GM12878 (cell line): ENCODE results near the gene HCRT. TPM values are rescaled to one million over a fixed set of nuclear protein-coding genes. Genes with fewer than 3 reads are reported as not detected.

Experiments
- ATAC-seq: fragments of 200-7000 bp; cut with Tn5 transposase; 3 replicates; pipeline ENCODE4 v1.9.1; 2020; ENCODE audit warnings: mild to moderate bottlenecking, moderate library complexity
- BruUV-seq: library from RNA; stranded (reverse); fragments of 400-500 nt; replicated peaks from 2 replicates; lab custom pipeline; 2021; lab: Mats Ljungman, UMichigan
- CTCF ChIA-PET: fragments of 300-600 bp; sonication (Branson Sonifier 250); formaldehyde crosslinking; extraction: SDS; loops from one replicate; lab custom pipeline; 2021; ENCODE audit warnings: inconsistent platforms; lab: Yijun Ruan, JAX
- POLR2A ChIA-PET: fragments of 350-600 bp; formaldehyde crosslinking; extraction: SDS; loops from one replicate; lab custom pipeline; 2021; ENCODE audit warnings: inconsistent platforms; lab: Charles Lee
- RAD21 ChIA-PET: fragments of 300-600 bp; sonication (Branson Sonifier 250); formaldehyde crosslinking; loops from one replicate; lab custom pipeline; 2023; ENCODE audit warnings: antibody characterized with exemption; ENCODE audit not compliant: unreplicated experiment; lab: Charles Lee
- SMC1A ChIA-PET: fragments of 300-600 bp; sonication (Branson Sonifier 250); formaldehyde crosslinking; loops from one replicate; lab custom pipeline; 2023; ENCODE audit not compliant: unreplicated experiment, uncharacterized antibody; lab: Charles Lee
- DNase-seq: peaks from one replicate; pipeline ENCODE4 v3.0.0-alpha.2; 2011; ENCODE audit warnings: low read depth, low spot score
- FAIRE-seq: peaks from 3 replicates; lab custom pipeline; 2011; peaks lifted over from hg19 to GRCh38; lab: Jason Lieb, UNC
- H2AFZ ChIP-seq: 2 replicates; pipeline ENCODE4 v1.6.0; 2011; ENCODE audit warnings: low read depth, low read length, control low read depth; ENCODE audit not compliant: control insufficient read depth
- H3K27ac ChIP-seq: 2 replicates; pipeline ENCODE4 v1.5.1; 2011; ENCODE audit warnings: control low read depth; ENCODE audit not compliant: control insufficient read depth, insufficient read depth
- H3K27me3 ChIP-seq, 2 experiments: replicated peaks in 1 of 2; 2 replicates each; pipeline versions ENCODE4 v1.6.0 to v1.6.1; 2011; ENCODE audit warnings: low read length in 1 of 2; ENCODE audit not compliant: control insufficient read depth in 2 of 2, insufficient read depth in 2 of 2
- H3K36me3 ChIP-seq, 2 experiments: 2 replicates each; pipeline ENCODE4 v1.5.1; 2011; ENCODE audit warnings: low read length in 1 of 2; ENCODE audit not compliant: control insufficient read depth in 2 of 2, insufficient read depth in 2 of 2
- H3K4me1 ChIP-seq: 2 replicates; pipeline ENCODE4 v1.6.1; 2011; ENCODE audit warnings: mild to moderate bottlenecking, low read length, moderate library complexity, mixed read lengths; ENCODE audit not compliant: control insufficient read depth, insufficient read depth
- H3K4me2 ChIP-seq: 2 replicates; pipeline ENCODE4 v1.6.0; 2011; ENCODE audit warnings: control low read depth; ENCODE audit not compliant: control insufficient read depth, insufficient read depth
- H3K4me3 ChIP-seq: fragments of 200-600 bp; sonication (generic); 2 replicates; pipeline ENCODE4 v1.5.1; 2016
- H3K79me2 ChIP-seq: 2 replicates; pipeline ENCODE4 v1.6.0; 2011; ENCODE audit warnings: low read length; ENCODE audit not compliant: control insufficient read depth, insufficient read depth
- H3K9ac ChIP-seq: 2 replicates; pipeline ENCODE4 v1.8.0; 2011; ENCODE audit warnings: low read length, control low read depth, mixed read lengths; ENCODE audit not compliant: control insufficient read depth, insufficient read depth
- H3K9me3 ChIP-seq: replicated peaks from 3 replicates; pipeline ENCODE4 v1.5.1; 2011; ENCODE audit warnings: mild to moderate bottlenecking, low read length; ENCODE audit not compliant: control insufficient read depth, insufficient read depth
- H4K20me1 ChIP-seq: 2 replicates; pipeline ENCODE4 v1.6.0; 2011; ENCODE audit not compliant: control insufficient read depth, insufficient read depth
- BCLAF1 ChIP-seq: fragments of 450-650 bp; IDR thresholded peaks from 2 replicates; pipeline ENCODE4 v1.6.1; 2017; ENCODE audit warnings: antibody characterized with exemption, mild to moderate bottlenecking, moderate library complexity
- BHLHE40 ChIP-seq, 2 experiments: fragments of 450-650 bp in 1 of 2; IDR thresholded peaks; 2 replicates each; pipeline ENCODE4 v1.6.1; 2011 to 2017; ENCODE audit warnings: low read depth in 2 of 2, borderline replicate concordance in 1 of 2, improper control_type of control experiment in 1 of 2, low read length in 1 of 2, mild to moderate bottlenecking in 1 of 2
- CREB1 ChIP-seq: IDR thresholded peaks from 2 replicates; pipeline ENCODE4 v1.6.1; 2012; ENCODE audit warnings: low read depth, mild to moderate bottlenecking, inconsistent platforms
- E4F1 ChIP-seq: fragments of 450-650 bp; IDR thresholded peaks from 2 replicates; pipeline ENCODE4 v1.6.1; 2018; ENCODE audit warnings: borderline replicate concordance, mild to moderate bottlenecking; ENCODE audit not compliant: partially characterized antibody
- MAX ChIP-seq: IDR thresholded peaks from 2 replicates; pipeline ENCODE4 v1.6.1; 2012; ENCODE audit warnings: low read depth, low read length, improper control_type of control experiment
- PAX8 ChIP-seq: fragments of 450-650 bp; IDR thresholded peaks from 2 replicates; pipeline ENCODE4 v1.6.1; 2017; ENCODE audit warnings: mild to moderate bottlenecking, moderate library complexity
- POLR2A ChIP-seq: IDR thresholded peaks from 2 replicates; pipeline ENCODE4 v1.6.1; 2011; ENCODE audit warnings: low read depth, mild to moderate bottlenecking, low read length
- REST ChIP-seq: IDR thresholded peaks from 2 replicates; pipeline ENCODE4 v1.6.1; 2012; ENCODE audit warnings: mild to moderate bottlenecking, low read depth, low read length
- SPI1 ChIP-seq: IDR thresholded peaks from 2 replicates; pipeline ENCODE4 v1.6.1; 2011; ENCODE audit warnings: low read depth, mild to moderate bottlenecking, low read length, moderate library complexity, borderline replicate concordance; ENCODE audit not compliant: insufficient read depth
- SRF ChIP-seq, 2 experiments: IDR thresholded peaks; 2 replicates each; pipeline ENCODE4 v1.6.1; 2011; ENCODE audit warnings: low read depth in 2 of 2, low read length in 2 of 2, mild to moderate bottlenecking in 1 of 2, moderate library complexity in 1 of 2
- WRNIP1 ChIP-seq: IDR thresholded peaks from 2 replicates; pipeline ENCODE4 v1.6.1; 2011; ENCODE audit warnings: low read depth, low read length, improper control_type of control experiment, borderline replicate concordance
- WGBS: methylation state at CpG from one replicate; pipeline ENCODE4 v1.1.6; 2016; ENCODE audit warnings: low lambda C conversion rate; ENCODE audit not compliant: insufficient replicate concordance, insufficient coverage; ENCODE audit errors: missing lambda C conversion rate; 5-methylcytosine and 5-hydroxymethylcytosine counted together
- in situ Hi-C: fragments of 300-500 bp; cut with MboI; formaldehyde crosslinking; loops from 9 replicates; pipeline ENCODE4 v1.14.3; 2018; ENCODE audit warnings: mixed read lengths
- intact Hi-C: fragments of 100-400 bp; cut with micrococcal nuclease; formaldehyde crosslinking; loops from one replicate; pipeline ENCODE4 v1.14.2; 2022; ENCODE audit not compliant: unreplicated experiment
- polyA plus RNA-seq, 11 experiments: library from polyadenylated mRNA; depleted of rRNA in 4 of 11; unstranded in 6 of 11; stranded (reverse) in 5 of 11; fragments of >200 nt; fragmentation: Nextera tagmentation in 4 of 11; fragmentation: Illumina TruSeq in 1 of 11; extraction: Ambion mirVana in 4 of 11; extraction: Trizol in 1 of 11; gene quantifications; 1 replicate in 1 of 11; 2 replicates in 10 of 11; pipeline versions ENCODE4 v1.2.1 to v1.2.3, GENCODE V29; 2011 to 2016; ENCODE audit warnings: inconsistent platforms in 2 of 11, missing spikeins in 2 of 11, low read depth in 1 of 11
- total RNA-seq, 4 experiments: library from RNA; depleted of rRNA in 3 of 4; stranded (reverse); fragments of >200 nt in 3 of 4; fragmentation: Illumina TruSeq in 1 of 4; extraction: Trizol in 1 of 4; gene quantifications; 2 replicates each; pipeline versions ENCODE4 v1.2.1 to v1.2.3, GENCODE V29; 2013 to 2021

HCRT gene
- total and polyA plus RNA-seq, 10 of the 15 experiments (the other 5 are each of a cell fraction or from before 2014, with no cell fraction given), result 0.41 TPM; not detected in 9

- peaks cover 2 to 4% of the 10 kb centered on the region in 2 experiments; a peak in 1 of 4 replicates for H3K36me3 ChIP-seq
- H3K27me3 ChIP-seq, result no peaks in the 10 kb centered on the region
- intact Hi-C loops (no loop called here), in situ Hi-C loops (no loop called here)
- peak overlapping the region; percentile 60 for H3K4me2 ChIP-seq
- RAD21 ChIA-PET, result interaction anchor here (1.3 to 1.5 kb wide), 2 partner anchors 18 to 27 kb away, joined by 4 to 5 read pairs; no protein-coding TSS in a partner anchor
- DNase-seq (no peak), FAIRE-seq (peak; percentile 38), ATAC-seq (peak; percentile 9)
- POLR2A ChIA-PET, result interaction anchor here (0.9 to 2.5 kb wide), 10 partner anchors 9 to 88 kb away, joined by 3 to 8 read pairs (median 5); no protein-coding TSS in a partner anchor
- peak overlapping the region; percentile 98 for H3K9ac ChIP-seq
- H2AFZ ChIP-seq, result peak overlapping the region; percentile 54
- H3K4me3 ChIP-seq, result peak overlapping the region; percentile 91
- SMC1A ChIA-PET, result interaction anchor here (1.0 to 2.0 kb wide), 5 partner anchors 16 to 27 kb away, joined by 4 to 12 read pairs (median 5); partner anchors contain the start of gene KCNH4
- peaks cover 44% of the 10 kb centered on the region for H3K79me2 ChIP-seq
- 10% methylated on average over 15 of the region's 15 CpGs for WGBS
- H4K20me1 ChIP-seq, result no peaks in the 10 kb centered on the region
- H3K9me3 ChIP-seq, result no peaks in the 10 kb centered on the region
- peak overlapping the region; percentile 84 for H3K27ac ChIP-seq
- H3K4me1 ChIP-seq, result peaks cover 5% of the 10 kb centered on the region
- CTCF ChIA-PET, result interaction anchor here (1.4 to 2.2 kb wide), 4 partner anchors 8 to 34 kb away, joined by 6 to 12 read pairs (median 10); partner anchors contain the start of gene KAT2A
- TSS peak; percentile 65 for BruUV-seq
- TF ChIP-seq BHLHE40 (IDR thresholded peaks at IDR 0.05; ENCODE audit: borderline replicate concordance in 1 of 2, low read depth in 2 of 2, low read length in 1 of 2) (peak in 1 of 2 experiments; percentile 34; a peak in 1 of 4 replicates), REST (no peak), POLR2A (0 out of 2 replicates have a peak, but pooled peaks have one; percentile 13), SRF (IDR thresholded peaks at IDR 0.05; ENCODE audit: low read depth in 2 of 2, low read length in 2 of 2) (no peak), PAX8 (no peak), MAX (no peak), CREB1 (no peak), WRNIP1 (no peak), E4F1 (no peak), BCLAF1 (no peak), SPI1 (peak; percentile 20; the same call in 1 of the 2 replicates)
These were observed 31.1 kb downstream of the HCRT start for GRCh38 chr17:42153919-42154742.
